Muscle of leg (tissue), 11 donors: ENCODE data around the gene DOCK10. TPM values are rescaled to one million over a fixed set of nuclear protein-coding genes. Genes with fewer than 3 reads are reported as not detected.

Experiments
- DNase-seq: peaks from one replicate; pipeline ENCODE4 v3.0.0; 2013
- H3K27ac ChIP-seq: one replicate; pipeline ENCODE4 v1.5.1; 2013; ENCODE audit warnings: mild to moderate bottlenecking, low read length, control low read depth
- H3K27me3 ChIP-seq: one replicate; pipeline ENCODE4 v1.6.1; 2013; ENCODE audit warnings: low read length; ENCODE audit not compliant: control insufficient read depth, insufficient read depth
- H3K36me3 ChIP-seq: one replicate; pipeline ENCODE4 v1.6.1; 2013; ENCODE audit warnings: low read length; ENCODE audit not compliant: control insufficient read depth, insufficient read depth
- H3K4me1 ChIP-seq: one replicate; pipeline ENCODE4 v1.6.1; 2013; ENCODE audit warnings: low read length; ENCODE audit not compliant: control insufficient read depth, insufficient read depth
- H3K4me3 ChIP-seq: one replicate; pipeline ENCODE4 v1.5.1; 2013; ENCODE audit warnings: low read length, control low read depth
- H3K9me3 ChIP-seq: replicated peaks from 2 replicates; pipeline ENCODE4 v1.6.1; 2013; ENCODE audit warnings: low read depth, low read length; ENCODE audit not compliant: control insufficient read depth
- WGBS: methylation state at CpG from one replicate; pipeline ENCODE4 v1.1.5; 2013; ENCODE audit warnings: missing lambda C conversion rate; ENCODE audit not compliant: insufficient coverage; 5-methylcytosine and 5-hydroxymethylcytosine counted together
- polyA plus RNA-seq, 8 donors: library from polyadenylated mRNA; unstranded; fragments of 120-200 nt; gene quantifications; one replicate each; pipeline versions ENCODE4 v1.2.1 to v1.2.3, GENCODE V29; 2013; ENCODE audit warnings: inconsistent platforms in 1 of 8, low replicate concordance in 1 of 8; ENCODE audit not compliant: insufficient read length in 8 of 8, insufficient read depth in 1 of 8
- total RNA-seq: library from RNA; stranded (reverse); fragments of 120-200 nt; gene quantifications from one replicate; pipeline ENCODE4 v1.2.4, GENCODE V29; 2013

Gene DOCK10
- total and polyA plus RNA-seq, 9 donors: 14.8 to 20.1 (median 17.9) TPM

- Histone ChIP-seq H3K9me3 (no peaks in the 10 kb centered on the region), H3K27me3 (no peaks in the 10 kb centered on the region), H3K4me3 (no peak overlapping the region), H3K4me1 (peaks cover 4% of the 10 kb centered on the region), H3K27ac (no peak overlapping the region), H3K36me3 (peaks cover 28% of the 10 kb centered on the region)
- WGBS: 50% methylated on average over 1 of the region's 2 CpGs
- DNase-seq: peak; percentile 26
Measured at GRCh38 chr2:224847381-224847780, 194.9 kb downstream of the DOCK10 start.

- H3K4me1 ChIP-seq: peaks cover 2% of the 10 kb centered on the region
- peaks cover 25% of the 10 kb centered on the region for H3K36me3 ChIP-seq
- H3K27ac ChIP-seq: no peak overlapping the region
- no CpG with 5 or more reads among the region's 5 CpGs for WGBS
- H3K9me3 ChIP-seq: no peaks in the 10 kb centered on the region
- no peak for DNase-seq
- no peak overlapping the region for H3K4me3 ChIP-seq
- no peaks in the 10 kb centered on the region for H3K27me3 ChIP-seq
Measured at GRCh38 chr2:224846686-224847085, 195.6 kb downstream of the DOCK10 start.

- H3K36me3 ChIP-seq: peaks cover 25% of the 10 kb centered on the region
Measured at GRCh38 chr2:224846161-224846560, 196.1 kb downstream of the DOCK10 start.

DNA sequence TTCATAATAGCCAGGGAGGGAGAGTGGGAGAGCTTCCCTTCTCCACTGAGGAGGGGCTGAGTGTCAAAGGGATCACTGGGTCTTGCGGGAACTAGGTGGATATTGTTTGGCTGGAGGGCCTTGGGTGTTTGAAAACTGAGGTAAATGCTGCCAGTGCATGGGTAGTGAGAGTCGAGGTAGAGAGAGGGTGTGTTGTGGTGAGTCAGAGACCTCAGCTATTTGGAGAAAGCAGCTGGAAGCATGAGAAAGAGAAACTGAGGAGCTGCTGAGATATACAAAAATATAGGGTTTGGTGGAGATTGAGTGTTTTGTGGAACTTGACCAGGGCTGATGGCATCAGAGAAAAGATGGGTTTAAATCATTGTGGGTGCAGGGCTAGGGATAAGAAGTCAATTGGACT, 199.1 kb downstream of the DOCK10 start:
- no peak overlapping the region for H3K4me3 ChIP-seq
- 95% methylated on average over 2 of the region's 2 CpGs for WGBS
- H3K36me3 ChIP-seq: peaks cover 22% of the 10 kb centered on the region
- H3K27me3 ChIP-seq: no peaks in the 10 kb centered on the region
- H3K27ac ChIP-seq: no peak overlapping the region
- H3K9me3 ChIP-seq: no peaks in the 10 kb centered on the region
- no peak for DNase-seq
- no peaks in the 10 kb centered on the region for H3K4me1 ChIP-seq

More at GRCh38 chr2:224846161-224846560, 196.1 kb downstream of the DOCK10 start:
- Histone ChIP-seq H3K9me3 (no peaks in the 10 kb centered on the region), H3K27me3 (no peaks in the 10 kb centered on the region), H3K4me1 (peaks cover 2% of the 10 kb centered on the region), H3K27ac (no peak overlapping the region), H3K4me3 (no peak overlapping the region)
- DNase-seq: no peak
- 43% methylated on average over 1 of the region's 4 CpGs for WGBS

GRCh38 chr2:224841910-224842309, 200.4 kb downstream of the DOCK10 start:
- no CpG with 5 or more reads among the region's 4 CpGs for WGBS
- no peak overlapping the region for H3K4me3 ChIP-seq
- no peaks in the 10 kb centered on the region for H3K27me3 ChIP-seq
- peaks cover 4% of the 10 kb centered on the region for H3K4me1 ChIP-seq
- peaks cover 19% of the 10 kb centered on the region for H3K36me3 ChIP-seq
- H3K27ac ChIP-seq: no peak overlapping the region
- no peak for DNase-seq
- H3K9me3 ChIP-seq: no peaks in the 10 kb centered on the region

GRCh38 chr2:224838335-224838734, 203.9 kb downstream of the DOCK10 start:
- Histone ChIP-seq H3K4me3 (no peak overlapping the region), H3K9me3 (no peaks in the 10 kb centered on the region), H3K4me1 (peaks cover 4% of the 10 kb centered on the region), H3K27ac (peak overlapping the region; percentile 5), H3K36me3 (peaks cover 27% of the 10 kb centered on the region), H3K27me3 (no peaks in the 10 kb centered on the region)
- DNase-seq: peak; percentile 95

DNA sequence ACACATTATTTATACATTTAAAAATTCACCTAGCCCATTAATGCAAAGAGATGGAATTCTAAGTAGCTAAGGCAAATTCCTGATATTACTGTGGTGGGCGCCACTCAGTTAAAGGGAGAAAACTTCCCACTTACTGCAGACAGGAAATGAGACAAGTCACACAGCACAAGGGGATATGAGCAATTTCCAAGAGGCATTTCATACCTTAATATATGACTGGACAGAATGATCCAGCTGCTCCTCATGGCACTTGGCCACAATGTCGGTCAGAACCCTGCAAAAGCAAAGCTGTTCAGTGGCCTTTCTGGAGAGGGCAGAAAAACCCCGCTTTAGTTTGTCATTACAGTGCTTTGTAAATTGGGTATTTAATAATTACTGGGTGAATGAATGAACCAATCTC, 204.7 kb downstream of the DOCK10 start:
- H3K27ac ChIP-seq: peak overlapping the region; percentile 9
- DNase-seq: peak; percentile 87
- H3K4me3 ChIP-seq: no peak overlapping the region
- 40% methylated on average over 1 of the region's 3 CpGs for WGBS
- H3K4me1 ChIP-seq: peaks cover 4% of the 10 kb centered on the region
- peaks cover 27% of the 10 kb centered on the region for H3K36me3 ChIP-seq
- no peaks in the 10 kb centered on the region for H3K27me3 ChIP-seq
- H3K9me3 ChIP-seq: no peaks in the 10 kb centered on the region

- H3K27ac ChIP-seq: peak overlapping the region; percentile 9
- no CpG with 5 or more reads among the region's 2 CpGs for WGBS
Measured at GRCh38 chr2:224837066-224837465, 205.2 kb downstream of the DOCK10 start.

DNA sequence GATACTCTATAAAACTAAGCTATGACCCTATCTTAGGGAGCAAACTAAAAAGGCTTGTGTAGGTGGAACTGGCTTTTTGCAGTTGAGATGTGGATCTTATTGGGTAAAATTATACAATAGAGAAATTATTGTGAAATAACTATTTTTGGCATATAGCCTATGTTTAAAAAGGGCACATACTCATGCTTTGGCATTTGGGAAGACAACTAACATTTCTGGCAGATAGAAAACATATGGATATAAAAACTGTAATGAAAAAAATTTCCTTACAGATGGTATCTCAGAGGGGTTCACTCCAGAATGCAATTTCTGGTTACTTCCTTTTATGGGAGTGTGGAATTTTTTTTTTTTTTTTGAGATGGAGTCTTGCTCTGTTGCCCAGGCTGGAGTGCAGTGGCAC, 206.0 kb downstream of the DOCK10 start:
- no peaks in the 10 kb centered on the region for H3K27me3 ChIP-seq
- H3K36me3 ChIP-seq: peaks cover 31% of the 10 kb centered on the region
- no peak overlapping the region for H3K27ac ChIP-seq
- H3K4me3 ChIP-seq: no peak overlapping the region
- no peak for DNase-seq
- H3K9me3 ChIP-seq: no peaks in the 10 kb centered on the region
- peaks cover 4% of the 10 kb centered on the region for H3K4me1 ChIP-seq

More at GRCh38 chr2:224837066-224837465, 205.2 kb downstream of the DOCK10 start:
- Histone ChIP-seq H3K4me3 (no peak overlapping the region), H3K27me3 (no peaks in the 10 kb centered on the region), H3K9me3 (no peaks in the 10 kb centered on the region), H3K36me3 (peaks cover 26% of the 10 kb centered on the region), H3K4me1 (peaks cover 4% of the 10 kb centered on the region)
- DNase-seq: peak; percentile 24

DNA sequence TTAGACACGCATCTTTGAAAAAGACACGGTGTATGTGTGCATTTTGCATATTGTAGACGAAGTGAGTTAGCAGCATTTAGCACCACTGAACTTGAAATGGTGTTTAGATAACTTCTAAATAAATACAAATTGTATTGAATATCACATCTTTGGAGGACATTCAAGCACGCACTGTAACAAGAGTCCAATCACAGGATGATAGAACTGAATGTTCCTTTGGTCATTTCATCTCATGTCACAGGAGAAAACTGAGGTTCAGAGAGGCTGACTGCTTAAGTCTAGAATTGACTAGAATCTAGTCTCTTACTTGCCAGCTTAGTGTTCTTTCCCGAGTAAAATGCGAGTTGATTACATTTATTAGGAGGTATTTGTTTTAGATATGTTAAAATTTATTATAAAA, 206.9 kb downstream of the DOCK10 start:
- Histone ChIP-seq H3K27me3 (no peaks in the 10 kb centered on the region), H3K4me3 (no peak overlapping the region), H3K4me1 (peaks cover 4% of the 10 kb centered on the region), H3K36me3 (peaks cover 35% of the 10 kb centered on the region), H3K27ac (no peak overlapping the region), H3K9me3 (no peaks in the 10 kb centered on the region)
- WGBS: no CpG with 5 or more reads among the region's 6 CpGs
- no peak for DNase-seq

- WGBS: no CpG with 5 or more reads among the region's 2 CpGs
- no peak overlapping the region for H3K27ac ChIP-seq
- H3K36me3 ChIP-seq: peaks cover 40% of the 10 kb centered on the region
- no peaks in the 10 kb centered on the region for H3K27me3 ChIP-seq
- no peak for DNase-seq
- H3K4me3 ChIP-seq: no peak overlapping the region
- H3K9me3 ChIP-seq: no peaks in the 10 kb centered on the region
- peaks cover 4% of the 10 kb centered on the region for H3K4me1 ChIP-seq
Measured at GRCh38 chr2:224833986-224834385, 208.3 kb downstream of the DOCK10 start.
